HL-60/S4 (cell line): ENCODE measurements around the gene ALOXE3.

Experiments
- in situ Hi-C: fragments of 300-500 bp; cut with MboI; formaldehyde crosslinking; loops from 2 replicates; pipeline ENCODE4 v1.14.3; 2022; ENCODE audit warnings: low sequenced_read_pairs

The ALOXE3 gene

DNA sequence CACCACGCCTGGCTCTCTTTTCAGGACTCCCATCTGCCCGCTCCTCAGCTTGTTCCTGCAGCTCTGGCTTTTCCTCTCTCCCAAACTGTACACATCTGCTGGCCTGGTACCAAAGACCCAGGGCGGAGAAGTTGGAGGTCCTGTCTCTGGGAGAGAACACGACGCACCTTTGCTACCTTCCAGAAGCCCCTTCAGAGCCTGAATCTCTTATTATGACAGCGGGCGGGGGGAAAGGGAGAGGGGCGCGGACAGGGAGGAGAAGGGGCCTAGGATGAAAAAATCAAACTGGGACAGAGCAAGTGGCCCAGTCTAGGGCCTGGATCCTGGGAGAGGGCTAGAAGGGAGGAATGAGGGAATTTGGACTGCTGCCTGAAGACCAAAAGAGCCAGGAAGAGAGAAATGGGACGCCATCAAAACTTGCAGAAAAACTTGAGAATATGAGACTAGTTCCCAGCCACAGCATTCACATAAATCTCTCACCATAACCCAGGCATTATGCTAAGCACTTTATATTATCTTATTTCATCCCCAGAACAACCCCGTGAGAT is 36.4 kb upstream of the ALOXE3 start:
- in situ Hi-C loops, result no loop called here

DNA sequence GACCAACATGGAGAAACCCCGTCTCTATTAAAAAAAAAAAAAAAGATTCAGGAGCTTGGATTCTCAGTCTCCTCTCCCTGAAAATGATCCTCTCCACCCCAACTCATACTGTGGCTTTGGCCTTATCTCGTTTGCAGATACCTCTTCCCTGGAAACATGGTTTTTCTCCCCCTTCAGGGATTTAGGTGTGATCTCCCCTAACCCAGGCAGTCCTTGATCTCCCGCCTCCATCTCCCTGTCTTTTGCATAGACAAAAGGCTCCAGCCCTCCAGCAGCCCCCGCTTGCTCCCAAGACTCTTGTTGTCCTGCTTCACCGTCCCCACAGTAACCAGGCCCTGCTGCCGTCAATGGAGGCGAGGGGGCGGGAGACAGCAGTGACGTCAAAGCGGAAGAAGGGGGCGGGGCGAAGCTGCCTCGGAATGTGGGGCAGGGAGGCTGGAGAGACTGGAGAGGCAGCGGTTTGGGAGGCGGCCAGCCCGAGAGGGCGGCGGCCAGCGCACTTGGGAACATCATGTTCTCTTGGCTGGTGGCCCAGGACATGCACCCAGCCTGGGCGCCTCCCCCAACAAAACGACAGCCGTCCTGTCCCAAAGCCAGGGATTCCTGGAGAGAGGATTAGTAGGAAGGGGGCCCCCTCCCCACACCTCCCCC is 35.8 kb upstream of the ALOXE3 start:
- in situ Hi-C loops, result no loop called here

DNA sequence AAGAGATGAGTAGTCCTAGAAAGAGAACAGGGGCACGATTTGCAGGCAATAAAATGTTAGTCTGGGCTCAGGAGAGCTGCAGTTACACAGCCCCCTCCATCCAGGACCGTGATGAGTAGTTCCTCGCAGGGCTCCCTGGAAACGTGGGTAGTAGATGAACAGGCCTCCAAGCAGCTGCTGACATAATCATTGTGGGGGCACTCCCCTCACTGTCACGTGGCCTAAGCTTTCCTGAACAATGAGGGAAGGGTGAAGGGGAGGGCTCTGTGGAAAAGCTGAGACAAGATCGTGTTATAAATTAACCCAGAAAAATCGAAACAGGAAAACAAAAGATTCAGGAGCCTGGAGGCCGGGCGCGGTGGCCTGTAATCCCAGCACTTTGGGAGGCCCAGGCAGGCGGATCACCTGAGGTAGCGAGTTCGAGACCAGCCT is 35.2 kb upstream of the ALOXE3 start:
- in situ Hi-C loops, result no loop called here

DNA sequence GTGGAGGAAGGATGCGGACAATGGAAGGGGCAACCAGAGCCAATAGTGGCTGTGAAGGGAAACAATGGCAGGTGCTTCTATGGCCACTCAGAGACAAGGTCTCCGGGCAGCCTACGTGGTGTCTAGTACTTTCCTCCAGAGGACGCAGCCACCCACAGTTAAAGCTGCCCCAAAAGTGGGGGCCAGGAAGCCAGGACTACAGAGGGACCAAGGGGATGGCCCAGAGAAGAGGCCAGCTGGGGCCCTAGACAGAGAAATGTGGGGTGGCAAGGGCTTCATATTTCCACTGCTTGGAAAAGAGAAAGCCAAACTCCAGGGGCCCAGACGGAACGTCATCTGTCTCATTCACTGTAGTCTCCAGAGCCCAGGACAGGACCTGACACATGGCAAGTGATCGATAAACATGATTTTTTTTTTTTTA is 34.7 kb upstream of the ALOXE3 start:
- in situ Hi-C loops, result no loop called here

DNA sequence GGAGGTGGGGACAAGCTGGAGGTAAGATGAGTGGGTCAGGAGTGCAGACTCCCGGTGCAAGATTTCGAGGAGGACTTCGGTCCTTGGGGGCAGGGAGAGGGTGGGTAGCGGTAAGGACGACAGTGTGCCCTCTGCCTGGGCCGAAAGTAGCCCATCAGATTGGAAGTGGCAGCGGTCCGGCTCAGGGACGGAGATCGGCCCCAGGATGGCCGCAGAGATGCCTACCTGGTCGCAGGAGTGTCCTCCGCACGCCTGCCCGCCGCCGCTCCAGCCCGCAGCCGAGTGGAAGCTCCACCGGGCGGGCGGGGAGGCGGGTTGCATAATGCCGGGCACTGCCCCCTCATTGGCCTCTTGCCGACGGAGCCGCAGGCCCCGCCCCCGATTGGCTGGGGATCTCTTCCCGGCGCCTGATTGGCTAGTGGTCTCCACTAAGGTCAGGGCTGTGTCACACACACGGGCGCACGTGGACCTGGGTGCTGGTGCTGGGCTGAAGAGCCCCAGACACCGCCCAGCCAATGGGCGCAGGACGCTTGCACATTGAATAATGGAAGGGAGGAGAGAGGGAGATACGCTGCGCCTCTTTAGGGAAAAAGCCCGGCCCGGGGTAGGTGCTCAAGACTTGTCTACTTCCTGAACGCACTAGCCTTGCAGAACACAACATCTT is 33.9 kb upstream of the ALOXE3 start, which contains the start of gene PER1:
Gene PER1, minus strand, starts transcription at position 293 of the 664 bp plus-strand sequence. CDS start 1,698 bp downstream, outside the sequence.
- in situ Hi-C loops, result no loop called here

DNA sequence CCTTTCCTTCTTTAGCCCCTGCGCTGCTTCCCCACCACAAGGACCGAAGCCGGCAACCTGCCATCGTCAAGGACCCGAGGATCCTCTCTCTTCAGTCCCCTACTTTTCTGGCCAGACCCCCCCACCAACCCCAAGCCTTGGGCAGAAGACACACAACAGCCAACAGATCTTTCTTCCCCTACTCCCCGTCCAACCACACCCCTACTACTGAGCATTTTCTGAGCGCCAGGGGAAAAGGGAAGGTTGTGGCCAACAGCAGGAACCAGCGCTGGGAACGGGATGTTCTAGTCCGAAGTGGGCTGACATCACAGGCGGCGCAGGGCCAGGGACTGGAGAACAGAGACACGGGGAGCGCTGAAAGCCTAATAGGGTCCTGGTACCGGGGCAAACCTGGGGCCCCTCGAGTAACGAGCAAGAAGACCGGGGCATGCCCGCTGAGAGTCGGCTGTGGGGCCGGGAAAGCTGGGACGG is 33.4 kb upstream of the ALOXE3 start:
- in situ Hi-C loops, result no loop called here

DNA sequence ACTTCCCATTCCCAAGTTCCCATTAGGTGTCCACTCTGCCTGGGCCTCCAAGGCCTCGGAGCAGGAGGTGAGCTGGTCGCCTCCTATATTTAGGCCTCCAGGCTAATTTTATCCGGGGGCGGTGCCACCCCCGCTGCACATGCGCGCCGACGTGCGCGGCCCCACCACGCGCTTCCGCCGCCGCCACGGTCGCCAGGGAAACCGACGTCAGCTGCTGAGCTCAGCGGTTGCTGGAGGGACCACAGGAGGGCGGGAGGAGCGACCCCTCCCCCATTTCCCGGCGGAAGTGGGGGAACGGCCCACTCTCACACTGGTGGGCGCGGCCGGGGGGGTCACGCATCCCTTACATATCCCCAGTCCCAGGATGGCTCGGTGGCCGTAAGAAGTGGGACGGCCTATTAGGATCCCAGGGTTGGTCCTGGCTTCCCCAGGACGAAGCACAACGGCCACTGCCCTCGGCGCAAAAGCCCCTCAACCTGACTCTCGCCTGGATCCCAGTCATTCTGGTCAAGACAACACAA is 32.9 kb upstream of the ALOXE3 start:
- in situ Hi-C loops, result no loop called here

DNA sequence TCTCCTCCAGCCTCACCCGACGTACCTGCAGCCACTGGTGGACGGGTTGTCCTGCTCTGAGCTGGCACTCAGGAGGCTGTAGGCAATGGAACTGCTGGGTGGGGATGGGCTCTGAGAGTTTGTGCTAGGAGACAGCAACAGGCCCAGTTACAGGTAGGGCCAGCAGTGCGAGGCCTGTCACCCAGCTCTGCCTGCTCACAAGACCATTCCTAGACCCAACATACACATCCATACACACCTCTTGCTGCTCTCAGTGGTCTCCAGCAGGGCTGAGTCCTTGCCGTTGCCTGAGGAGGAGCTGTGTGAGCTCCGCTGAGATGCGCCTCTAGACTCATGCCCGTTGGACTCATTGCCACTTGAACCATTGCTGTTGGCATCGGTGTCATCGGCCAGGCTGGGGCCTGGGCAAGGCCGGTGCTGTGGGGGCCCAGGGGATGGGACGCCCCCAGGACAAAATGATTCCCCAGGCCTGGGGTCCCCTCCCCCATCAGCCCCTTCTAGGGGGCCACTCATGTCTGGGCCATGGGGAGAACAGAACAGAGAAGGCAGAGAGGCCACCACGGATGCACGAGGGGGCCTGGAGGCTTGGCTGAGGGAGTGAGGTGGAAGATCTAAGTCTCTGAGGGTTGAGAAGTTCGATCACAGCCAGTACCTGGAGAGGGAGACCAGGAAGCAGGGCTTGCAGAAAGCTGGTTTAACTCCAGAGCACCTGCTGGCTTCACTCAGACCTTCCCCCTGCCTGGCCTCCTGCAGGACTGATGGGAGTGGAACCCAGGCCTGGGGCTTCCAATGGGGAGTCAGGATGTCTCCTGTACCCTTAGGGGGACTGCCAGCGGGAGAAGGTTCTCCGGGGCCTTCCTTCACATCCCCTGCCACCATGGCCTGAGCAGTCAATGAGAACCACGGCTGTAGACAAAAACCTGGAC is 32.1 kb upstream of the ALOXE3 start:
- in situ Hi-C loops, result no loop called here

DNA sequence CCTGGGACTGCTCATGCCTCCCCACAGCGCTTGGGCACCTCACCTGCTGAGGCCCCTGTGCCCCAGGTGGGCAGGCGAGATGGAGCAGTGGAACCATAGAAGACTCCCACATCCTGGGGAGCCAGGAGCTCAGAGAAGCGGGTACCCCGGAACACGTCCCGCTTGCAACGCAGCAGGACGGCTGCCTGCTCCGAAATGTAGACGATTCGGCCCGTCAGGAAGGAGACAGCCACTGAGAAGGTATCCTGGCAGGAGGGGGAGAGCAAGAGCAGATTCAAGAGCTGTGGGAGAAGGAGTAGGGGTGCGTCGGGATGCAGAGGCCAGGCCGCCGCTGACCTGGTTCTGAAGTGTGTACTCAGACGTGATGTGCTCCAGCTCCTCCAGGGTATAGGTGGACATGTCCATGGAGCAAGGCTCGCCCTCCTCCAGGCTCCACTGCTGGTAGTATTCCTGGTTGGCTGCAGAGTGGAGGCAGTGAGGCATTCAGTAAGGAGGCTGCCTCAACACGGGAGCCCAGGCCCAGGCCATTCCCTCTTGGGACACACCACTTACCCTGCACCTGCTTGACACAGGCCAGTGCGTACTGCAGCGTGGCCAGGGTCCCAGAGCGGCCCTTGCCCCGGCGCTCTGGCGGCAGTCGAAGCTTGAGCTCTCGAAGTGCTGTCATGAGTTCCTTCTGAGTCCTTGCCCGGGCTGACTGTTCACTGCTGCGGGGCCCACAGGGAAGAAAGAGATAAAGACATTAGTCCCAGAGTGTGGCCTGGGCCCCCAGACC is 31.3 kb upstream of the ALOXE3 start:
- in situ Hi-C loops, result no loop called here

DNA sequence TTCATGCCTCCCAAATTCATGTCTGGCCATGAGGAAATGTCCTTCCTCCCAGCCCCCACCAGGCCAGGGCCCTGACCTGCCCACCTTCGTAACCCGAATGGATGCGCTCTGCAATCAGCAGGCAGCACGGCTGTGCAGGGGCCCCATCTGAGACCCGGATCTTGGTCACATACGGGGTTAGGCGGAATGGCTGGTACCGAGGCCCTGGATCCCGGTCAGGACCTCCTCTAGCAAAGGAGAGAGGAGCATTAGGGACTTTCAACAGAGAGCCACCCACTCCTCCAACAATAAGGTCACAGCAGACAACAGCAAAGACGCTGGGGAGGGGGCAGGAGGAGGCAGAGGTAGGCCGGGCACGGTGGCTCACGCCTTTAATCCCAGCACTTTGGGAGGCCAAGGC is 30.2 kb upstream of the ALOXE3 start:
- in situ Hi-C loops, result no loop called here

DNA sequence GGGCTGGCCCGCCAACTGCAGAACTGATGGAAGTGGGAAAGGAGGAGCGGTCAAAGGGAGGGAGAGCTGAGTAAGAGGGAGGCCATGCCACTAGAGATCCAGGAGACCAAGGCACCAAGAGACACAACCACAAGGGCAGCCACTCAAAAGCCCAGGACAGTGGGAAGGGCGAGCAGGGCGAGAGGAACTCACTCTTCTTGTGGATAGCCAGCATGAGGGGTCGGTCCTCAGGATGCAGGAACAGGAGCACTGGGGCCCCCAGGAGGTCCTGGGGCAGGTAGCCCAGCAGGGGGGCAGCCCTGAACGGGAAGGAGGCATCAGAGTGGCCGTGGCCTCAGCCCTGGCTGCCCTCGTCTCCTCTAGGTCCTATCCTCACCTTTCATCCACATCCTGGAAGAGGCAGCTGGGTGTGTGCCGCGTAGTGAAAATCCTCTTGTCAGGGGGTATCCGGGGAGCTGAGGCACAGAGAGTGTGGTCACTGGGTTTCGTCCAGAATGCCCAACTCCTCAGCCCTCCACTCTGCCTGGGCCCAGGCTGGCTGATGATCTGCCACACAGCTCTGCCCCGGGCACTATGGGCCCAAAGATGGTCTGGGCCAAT is 29.6 kb upstream of the ALOXE3 start:
- in situ Hi-C loops, result no loop called here

DNA sequence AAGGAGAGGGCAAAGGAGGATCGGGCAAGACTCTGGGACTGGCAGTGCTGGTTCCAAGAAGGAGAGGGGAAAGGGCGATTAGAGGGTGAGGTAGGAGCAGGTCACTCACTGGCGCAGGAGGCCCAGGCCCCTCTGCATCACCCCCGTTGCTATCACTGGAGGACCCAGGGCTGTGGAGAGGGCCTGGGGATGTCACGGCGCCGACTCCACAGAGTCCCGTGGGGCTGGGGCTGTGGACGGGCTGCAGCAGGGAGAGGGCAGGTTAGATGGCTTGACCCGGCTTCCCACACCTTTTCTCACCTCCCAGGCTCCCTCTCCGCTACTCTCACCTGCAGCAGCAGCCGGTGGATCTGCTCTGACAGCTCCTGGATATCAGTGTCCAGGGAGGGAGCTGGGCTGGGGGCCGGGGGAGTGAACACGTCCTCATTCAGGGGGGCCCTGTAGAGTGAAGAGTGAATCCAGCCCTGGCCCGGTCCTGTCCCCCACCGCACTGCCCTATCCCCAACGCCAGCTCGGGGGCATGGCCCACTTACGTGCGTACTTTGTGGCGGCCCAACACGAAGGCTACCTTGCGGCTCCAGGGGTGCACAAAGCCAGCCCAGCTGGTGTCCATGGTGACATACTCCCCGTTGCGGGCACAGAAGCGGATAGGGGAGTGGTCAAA is 29.0 kb upstream of the ALOXE3 start:
- in situ Hi-C loops, result no loop called here

DNA sequence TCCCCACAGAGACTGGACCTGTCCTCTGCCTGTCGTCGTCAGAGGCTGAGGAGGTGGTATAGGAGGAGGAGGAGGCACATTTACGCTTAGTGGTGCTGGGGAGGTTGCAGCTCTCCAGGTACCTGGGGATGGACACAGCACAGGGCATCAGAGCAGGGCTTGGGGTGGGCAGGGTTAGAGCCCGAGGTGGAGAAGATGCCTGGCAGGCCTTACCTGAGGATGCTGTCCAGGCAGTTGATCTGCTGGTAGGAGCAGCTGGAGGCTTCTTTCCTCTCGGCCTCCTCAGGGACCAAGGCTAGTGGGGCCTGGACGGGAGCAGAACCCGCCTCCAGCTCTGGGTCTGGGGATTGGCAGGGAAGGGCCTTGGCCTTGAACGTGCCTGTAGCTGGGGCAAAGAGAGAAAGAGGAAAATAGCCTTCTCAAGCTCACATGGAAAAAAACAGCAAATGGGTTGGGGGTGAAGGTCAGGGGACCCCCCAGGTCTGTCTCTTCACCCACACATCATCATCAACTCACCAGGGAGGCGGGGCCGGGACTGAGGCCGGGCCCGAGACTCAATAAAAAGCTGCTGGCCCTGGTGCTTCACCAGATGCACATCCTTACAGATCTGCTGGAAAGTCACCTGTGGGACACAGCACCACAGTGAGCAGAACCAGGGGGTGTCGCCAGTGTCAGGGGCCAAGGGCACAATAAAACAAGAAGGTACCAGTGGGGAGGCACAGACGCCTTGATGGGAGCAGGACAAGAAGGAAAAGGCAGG is 28.2 kb upstream of the ALOXE3 start:
- in situ Hi-C loops, result no loop called here

DNA sequence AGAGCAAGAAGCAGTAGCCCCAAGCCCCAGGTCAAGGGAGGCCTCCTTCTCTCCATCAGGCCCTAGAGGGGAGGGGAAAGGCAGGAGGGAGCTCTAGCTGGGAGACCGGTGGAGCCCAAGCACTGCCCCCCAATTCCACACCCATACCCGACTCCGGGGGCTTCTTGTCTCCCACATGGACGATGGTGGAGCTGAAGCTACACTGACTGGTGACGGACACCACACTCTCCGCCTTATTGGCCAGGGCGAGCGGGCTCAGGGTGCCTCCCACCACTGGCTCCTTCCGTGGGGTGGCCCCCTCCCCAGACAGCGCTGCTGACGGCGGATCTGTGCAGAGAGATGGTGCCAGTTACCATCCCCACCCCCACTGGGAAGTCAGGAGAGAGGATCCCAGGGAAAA is 27.5 kb upstream of the ALOXE3 start:
- in situ Hi-C loops, result no loop called here

DNA sequence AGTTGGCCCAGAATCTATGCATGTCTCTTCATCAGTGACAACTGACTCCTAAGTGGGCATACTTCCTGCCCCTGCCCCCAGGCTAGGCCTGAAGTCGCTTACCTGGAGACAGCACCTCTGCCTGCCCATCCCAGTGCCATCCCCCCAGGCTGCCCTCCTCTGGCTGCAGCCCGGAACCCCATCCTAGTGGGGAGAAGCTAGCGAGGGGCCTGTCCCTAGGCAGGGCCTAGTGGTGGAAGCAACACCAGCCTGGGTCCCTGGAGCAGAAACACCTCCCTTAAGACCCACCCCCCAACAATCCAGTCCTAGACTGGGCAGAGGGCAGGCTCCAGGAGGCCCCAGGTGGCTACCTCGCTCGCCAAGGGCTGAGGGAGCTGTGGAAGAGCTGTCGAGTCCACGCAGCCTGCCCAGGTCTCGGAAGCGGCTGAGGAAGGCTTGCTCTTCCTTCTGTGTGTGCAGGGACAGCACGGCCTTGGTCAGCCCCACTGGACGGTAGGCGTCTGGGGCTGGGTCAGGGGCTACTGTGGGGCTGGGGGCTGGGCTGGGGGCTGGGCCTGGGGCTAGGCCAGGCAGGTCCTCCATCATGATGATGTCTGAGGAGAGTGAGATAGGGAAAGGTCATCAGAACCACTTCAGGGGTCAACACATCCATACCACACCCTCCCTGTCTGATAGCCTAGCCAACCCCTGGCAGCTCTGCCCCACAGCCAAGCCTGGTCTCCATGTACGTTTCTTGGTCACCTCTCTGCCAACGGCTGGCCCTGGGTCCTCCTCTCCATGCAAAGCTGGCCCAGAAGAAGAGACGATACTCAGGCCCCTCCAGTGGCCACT is 26.3 kb upstream of the ALOXE3 start:
- in situ Hi-C loops, result no loop called here

DNA sequence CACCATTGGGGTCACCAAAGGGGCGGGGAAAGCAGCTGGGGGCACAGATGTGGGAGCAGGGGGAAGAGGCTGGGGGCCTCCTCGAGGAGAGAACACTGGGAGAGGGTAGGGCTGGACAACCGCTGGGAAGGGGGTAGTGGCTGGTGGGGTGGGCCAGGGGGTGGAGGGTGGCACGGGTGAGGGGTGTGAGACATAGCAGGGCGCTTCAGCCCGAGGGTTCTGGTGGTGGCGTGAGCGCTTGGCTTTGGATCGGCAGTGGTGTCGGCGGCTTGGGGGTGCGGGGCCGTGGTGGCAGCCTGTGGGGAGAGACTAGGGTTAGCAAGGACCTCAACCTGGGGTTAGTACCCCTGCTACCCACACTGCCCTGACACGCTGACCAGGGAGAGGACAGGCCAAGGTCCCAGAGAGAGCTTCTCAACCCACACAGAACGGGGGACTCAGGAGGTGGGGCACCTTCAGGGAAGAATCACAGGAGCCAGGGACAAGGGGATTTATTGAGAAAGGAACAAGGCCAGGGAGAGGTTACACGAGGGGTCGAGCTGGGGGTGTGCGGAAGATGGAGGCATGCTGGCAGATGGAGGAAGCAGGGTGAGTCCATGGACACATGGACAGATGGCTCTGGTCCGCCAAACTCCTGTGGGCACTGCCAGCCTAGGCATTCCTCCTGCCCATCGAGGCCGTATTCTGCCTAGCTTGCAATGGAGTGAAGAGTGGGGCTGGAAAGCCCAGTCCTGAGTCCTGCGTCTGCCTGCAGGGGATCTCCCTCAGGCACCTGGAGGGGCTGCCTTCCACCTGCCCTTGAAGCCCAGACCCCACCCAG is 25.5 kb upstream of the ALOXE3 start:
- in situ Hi-C loops, result no loop called here
